GM21381 (cell line): Measurements from ENCODE around the gene SLC44A3.

Source experiments
- ATAC-seq: cut with Tn5 transposase; IDR thresholded peaks from one replicate; pipeline ENCODE4 v1.9.1; 2021; ENCODE audit warnings: mild to moderate bottlenecking, moderate library complexity; ENCODE audit not compliant: unreplicated experiment

The SLC44A3 gene

DNA sequence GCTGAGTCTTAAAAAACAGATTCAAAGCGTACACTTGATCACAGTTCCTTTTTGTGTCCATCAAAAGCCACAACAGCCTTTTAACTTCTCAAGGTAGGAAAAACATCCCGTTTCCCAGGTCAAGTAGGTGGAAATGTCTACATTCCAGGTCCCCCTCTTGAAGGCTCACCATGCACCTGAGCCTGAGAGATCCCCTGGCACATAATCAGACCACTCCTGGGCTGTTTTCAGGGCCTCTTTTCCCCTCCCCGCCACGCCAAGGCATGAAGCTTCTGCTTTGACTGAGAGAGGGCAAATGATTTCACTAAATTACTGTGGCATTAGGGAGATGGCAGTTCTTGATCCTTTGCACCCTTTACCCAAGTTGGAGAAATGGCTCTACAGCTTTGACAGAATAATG is 85.0 kb downstream of the SLC44A3 start:
- ATAC-seq = no peak

DNA sequence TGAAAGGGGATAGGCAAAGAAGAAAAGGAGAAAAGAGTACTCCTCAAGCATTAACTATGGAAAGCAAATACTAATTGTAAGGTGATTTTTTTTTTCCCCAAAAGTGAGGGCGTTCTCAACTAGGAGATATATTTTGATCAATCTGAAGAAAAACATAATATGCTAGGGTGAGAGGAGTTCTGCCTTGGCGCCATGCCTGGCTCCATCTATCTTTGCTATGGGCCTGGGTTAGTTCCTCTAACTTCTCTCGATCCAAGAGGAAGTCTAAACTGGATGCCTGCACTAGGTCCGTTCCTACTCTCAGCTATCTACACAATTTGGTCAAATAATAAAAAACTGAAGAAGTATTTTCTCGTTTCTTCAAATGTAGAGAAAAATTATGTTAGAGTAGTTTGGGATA is 86.2 kb downstream of the SLC44A3 start:
- ATAC-seq = no peak

DNA sequence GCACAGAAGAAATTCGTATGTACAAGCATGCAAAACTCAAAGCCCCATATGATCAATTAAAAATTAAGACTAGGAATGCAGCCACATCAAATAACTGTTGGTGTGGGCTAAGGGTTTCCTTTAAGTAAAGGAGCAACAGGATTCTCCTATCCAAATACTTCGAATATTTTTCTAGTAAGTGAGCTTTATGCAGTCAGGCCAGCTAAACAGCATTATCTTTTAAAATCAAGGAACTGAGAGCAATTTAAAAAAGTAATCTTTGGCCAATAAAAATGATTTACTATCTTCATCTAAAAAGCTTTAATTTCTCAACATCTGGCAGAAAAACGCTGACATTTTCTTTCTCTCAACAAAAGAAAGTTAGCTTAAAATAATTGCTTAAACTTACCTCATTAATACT is 87.0 kb downstream of the SLC44A3 start:
- ATAC-seq = no peak

DNA sequence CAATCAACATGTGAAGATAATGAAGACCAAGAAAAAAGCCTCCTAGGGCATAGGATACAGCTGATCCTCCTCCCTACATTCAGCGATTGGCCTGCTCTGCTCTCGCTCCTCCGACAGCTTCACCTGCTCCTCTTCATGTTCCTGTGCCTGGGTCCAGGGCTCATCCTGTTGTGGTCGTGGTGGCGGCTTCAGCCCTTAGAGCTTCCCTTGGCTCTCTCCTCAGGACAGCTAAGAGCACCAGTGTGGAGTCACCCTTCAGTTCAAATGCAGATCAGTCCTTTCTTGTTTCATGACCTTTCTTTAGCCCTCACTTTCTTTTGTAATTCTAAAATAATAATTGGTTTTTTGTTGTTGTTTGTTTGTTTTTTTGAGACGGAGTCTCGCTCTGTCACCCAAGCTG is 88.0 kb downstream of the SLC44A3 start:
- no peak for ATAC-seq

DNA sequence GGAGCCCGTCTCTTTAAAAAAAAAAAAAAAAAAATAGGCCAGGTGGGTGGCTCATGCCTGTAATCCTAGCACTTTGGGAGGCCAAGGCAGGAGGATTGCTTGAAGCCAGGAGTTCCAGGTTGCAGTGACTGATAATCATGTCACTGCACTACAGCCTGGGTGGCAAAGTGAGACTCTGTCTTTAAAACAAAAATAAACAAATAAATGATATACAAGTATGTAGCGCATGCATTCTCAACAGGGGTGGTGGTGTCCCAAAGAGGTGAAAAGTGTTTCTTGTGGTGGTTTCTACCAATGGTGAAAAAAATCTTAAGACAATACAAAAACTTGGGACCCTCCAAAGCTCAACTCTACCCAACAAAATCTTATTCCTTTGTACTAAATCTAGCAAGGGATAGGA is 88.8 kb downstream of the SLC44A3 start:
- ATAC-seq = no peak

DNA sequence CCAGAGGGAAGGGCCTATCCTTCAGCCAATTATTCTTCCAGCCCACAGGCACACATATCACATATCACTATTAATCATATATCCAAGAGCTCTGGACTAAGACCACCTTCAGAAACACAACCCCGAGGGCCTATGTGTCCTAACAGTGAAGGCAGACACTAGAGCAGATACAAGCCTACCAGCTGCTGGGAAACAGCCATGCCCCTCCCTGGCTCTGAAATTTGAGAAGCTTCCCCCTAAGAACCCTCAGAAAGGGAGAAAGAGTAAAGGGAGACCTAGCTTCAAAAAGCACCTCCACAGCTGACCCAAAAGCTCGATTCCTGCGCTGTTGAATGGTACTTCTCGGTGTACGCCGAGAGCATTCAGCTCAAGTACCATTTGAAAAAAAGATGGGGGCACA is 89.3 kb downstream of the SLC44A3 start:
- ATAC-seq = no peak

DNA sequence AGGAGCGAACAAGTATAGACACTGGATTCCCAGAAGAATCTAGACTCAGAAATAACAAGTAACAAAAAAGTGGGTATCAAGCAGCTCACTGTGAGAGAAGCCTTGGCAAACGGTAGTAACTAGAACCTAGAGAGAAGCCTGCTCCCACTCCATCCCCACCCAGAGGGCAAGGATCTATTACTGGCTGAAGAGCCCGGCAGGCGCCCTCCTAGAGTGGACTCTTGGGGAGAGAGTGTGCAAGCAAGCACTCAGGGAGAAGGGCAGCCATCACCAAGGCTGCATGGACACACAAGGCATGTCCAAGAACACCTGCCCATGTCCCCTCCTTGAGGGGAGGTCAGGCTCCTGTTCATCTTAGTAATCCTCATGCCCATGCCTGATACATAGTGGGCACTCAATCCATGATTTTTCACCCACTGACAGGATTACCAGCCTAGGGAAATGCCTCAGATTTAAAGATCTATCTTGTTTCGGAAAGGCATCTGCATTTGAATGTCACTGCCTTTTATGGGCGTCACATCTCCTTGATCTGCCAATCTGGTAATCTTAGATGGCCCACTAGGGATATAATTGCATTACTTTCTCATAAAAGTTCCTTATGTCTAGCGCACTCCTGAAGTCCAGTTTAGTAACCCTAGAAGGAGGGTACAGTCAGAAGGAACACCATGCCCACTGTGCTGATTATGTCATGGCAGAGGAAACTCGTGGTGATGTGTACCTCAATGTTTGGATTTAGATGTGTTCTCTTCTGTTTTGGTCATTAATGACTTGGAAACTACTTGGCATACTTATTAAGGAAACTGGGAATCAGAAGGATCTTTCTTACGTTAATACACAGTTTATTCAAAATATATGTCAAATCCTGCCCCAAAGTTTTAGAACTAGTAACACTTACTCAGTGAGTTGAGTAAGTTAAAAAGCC is 92.4 kb downstream of the SLC44A3 start:
- no peak for ATAC-seq

DNA sequence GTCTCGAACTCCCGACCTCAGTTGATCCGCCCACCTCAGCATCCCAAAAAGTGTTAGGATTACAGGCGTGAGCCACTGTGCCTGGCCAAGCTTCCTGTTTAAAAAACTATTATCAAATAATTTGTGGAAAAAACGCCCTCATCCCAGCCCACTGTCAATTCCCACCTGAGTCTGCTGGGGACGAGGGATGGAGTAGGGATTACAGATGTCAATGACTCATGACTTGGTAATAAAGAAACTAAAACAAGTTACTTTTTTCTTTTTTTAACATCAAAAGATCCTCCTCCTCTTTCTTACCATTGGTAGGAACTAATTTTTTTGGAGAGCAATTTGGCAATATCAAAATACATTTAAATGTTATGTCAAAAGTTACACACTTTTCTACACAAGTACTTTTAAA is 97.1 kb downstream of the SLC44A3 start:
- no peak for ATAC-seq

DNA sequence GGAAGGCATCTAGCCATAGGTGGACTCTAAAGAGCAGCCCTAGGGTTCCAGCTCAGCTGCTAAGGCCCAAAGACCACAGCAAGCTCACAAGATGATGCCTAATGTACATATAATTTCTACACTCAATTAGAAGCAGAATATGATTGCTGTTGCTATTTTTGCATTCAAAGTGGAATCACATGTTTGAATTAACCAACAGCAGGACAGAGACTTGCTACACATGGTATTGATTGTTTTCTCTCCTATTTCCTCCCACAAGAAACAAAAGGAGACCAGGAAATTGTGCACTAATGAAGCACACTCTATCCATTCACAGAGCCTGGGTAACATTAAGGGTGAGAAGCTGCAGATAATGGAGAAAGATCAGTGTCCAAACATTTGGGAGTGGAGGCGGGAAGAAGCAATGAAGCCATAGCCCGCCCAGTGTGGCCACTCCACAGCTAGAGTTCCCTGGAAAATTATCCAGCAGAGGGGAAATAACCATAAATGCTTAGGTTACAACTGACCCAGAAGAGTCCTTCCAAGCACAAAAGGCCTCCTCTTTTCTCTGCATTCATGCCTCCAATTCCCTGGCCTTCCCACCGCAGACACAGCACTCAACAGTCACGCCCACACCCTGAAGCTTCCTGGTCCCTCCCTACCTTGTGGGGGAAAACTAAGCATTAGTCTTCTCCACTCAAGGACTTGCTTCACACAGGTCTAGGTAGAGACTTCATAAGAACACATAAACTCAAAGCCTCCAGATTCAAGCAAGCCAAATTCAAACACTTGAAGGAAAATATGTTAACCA is 99.3 kb downstream of the SLC44A3 start:
- ATAC-seq = no peak

DNA sequence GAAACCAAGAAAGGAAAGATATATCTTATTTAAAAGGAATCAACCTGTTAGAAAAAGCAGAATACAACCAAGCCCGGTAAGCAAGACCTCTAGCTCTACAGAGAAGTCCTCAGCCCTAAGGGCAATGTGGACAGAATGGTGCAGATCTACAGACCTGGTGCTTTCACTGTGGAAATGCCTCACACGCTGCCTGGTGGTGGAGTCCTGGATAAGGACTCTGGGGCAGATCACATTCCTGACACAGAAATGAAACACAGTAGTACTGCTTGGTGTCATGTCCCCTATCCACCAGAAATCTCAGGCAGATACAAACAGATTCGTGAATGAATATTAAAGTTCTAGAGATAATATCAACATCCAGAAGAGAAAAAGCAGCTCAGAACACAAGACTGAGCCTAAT is 99.9 kb downstream of the SLC44A3 start:
- ATAC-seq = no peak

DNA sequence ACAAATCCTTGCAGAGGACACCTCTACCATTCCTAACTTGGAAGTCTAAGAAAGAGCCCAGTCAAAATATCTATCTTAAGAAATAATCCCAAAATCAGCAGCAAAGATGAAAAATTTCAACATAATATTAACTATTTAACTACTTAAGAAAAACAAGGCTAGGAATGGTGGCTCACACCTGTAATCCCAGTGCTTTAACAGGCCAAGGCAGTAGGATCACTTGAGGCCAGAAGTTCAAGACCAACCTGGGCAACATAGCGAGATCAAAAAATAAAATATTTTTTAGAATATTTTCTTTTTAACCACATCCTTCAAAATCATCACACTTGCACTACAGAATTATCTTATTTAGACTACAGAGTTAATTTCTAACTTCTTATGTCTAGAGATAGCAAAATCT is 101.8 kb downstream of the SLC44A3 start:
- ATAC-seq = no peak

DNA sequence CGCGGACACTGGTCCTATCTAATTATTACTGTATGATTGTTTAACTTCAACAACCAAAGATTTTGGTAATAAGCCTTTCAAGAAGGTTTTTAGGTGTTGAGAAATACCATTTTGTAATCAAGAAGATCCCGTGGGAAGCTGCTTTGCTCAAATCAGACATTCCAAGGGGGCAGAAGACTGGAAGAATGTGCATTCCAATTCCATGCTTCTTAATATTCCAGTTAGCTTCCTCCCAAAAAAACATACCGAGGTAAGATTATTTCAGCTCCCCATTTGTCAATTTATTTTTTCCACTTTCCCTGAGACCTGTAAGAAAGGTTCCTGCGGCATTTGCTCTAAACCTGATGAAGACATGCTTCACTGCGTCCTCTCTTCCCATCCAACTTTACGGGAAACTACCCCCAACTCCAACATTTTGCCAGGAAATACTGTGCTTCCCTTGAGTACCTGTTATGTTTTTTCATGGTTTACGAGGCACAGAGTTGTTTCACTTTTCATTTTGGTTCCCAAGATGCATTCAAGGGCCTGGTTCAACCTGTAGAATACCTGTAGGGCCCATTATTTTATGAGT is 102.7 kb downstream of the SLC44A3 start:
- no peak for ATAC-seq

DNA sequence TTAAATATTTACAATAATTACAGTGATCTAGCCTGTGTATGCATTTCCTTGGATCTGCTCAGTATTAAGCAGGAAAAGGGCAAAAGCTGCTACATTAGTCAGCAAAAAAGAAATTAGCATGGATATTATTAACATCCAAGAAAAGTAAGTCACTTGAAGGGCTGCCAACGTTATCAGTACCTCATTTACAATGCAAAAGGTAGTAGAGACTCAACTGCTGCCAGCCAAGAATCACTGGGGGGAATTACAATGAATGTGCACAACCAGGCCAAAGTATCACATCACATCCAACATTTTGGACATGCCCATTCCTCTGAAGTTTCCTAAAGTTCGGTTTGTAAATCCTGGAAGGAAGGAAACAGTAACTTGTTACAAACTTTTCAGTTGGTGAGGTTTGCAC is 104.8 kb downstream of the SLC44A3 start:
- no peak for ATAC-seq

DNA sequence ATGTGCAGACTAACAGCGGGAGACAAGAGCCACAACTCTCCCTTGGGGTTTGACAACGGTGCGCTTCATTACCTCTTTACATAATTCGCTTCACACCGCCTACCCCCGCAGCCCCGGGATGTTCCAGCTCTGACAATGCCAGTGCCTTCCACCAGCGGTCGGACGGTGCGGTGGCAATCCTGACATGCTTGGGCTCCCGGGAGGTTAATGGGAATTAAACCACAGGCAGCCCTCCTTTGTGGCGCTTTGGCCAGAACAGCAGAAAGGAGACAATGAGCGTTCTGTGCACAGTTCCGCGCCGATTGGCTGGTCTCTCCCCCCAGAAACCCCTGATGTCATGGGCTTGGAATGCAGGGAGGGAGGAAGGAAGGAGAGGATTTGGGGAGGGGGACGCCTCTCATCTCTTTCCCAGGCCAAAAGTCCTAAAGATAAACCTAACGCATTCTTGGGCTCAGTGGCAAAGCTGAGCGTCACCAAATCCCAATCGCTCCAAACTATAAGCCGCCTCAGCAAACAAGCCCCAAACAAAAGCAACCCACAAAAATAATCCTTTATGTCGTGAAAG is 105.5 kb downstream of the SLC44A3 start:
- ATAC-seq = no peak

DNA sequence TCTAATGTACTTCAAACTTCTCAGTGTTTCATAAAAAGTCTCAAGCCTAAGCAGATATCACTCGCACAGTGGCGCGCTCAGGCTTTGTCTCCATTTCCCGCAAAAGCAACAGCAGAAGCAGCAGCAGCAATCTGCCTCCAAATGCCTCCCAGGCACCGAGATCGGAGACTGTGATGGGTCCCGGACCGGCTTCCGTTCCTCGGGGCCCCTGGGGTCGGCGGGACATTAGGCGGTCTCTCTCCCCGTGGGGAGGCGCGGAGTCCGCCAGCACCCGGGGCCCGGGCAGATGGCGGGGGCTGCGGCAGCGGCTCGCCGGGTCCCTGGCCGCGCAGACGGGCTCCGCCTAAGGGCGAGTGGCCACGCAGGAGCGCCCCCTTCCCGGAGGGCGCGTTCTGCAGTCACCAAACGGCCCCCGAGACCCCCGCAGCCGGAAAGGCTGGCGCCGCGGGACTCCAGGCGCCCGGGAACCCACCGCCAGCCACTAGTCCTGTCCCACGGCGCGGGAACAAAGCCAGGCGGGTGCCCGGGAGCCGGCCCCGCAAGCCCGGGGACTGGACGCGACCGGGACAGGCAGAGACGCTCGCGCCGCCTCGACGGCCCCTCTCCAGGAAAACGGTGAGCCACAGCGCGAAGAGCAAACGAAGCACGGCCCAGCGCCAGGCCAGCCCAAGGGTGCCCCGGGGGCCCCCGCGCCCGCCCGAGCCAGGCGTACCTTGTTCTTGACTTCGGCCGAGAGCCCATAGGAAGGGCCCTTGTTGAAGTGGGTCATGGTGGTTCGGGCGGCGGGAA is 106.2 kb downstream of the SLC44A3 start:
- peak; percentile 21 for ATAC-seq

DNA sequence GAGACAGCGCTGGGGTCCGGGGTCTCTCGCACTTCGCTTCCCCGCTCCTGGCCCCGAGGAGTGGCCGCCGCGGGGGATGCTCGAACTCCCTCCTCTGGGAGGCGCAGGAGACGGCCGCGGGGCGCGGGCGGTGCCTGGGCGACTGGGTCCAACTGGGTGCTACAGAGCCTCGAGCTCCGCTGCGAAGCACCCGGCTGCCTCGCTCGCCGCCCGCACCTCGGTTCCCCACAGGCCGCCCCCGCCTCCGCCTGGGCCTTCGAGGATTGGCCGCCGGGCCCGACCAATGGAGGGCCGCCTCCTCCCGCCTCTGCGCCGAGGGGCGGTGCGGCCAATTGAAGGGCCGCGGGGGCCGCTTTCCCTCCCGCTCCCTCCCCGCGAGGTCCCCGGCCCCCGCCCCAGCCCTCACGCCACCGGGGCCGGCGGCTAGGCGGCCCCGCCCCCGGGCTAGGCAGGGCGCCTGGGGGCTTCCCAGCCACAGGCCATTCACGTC is 106.8 kb downstream of the SLC44A3 start, which contains the start of gene CNN3:
Gene CNN3, minus strand, starts transcription at position 196 of the 490 bp plus-strand sequence. CDS start 216 bp downstream, outside the sequence.
- ATAC-seq = peak; percentile 87

DNA sequence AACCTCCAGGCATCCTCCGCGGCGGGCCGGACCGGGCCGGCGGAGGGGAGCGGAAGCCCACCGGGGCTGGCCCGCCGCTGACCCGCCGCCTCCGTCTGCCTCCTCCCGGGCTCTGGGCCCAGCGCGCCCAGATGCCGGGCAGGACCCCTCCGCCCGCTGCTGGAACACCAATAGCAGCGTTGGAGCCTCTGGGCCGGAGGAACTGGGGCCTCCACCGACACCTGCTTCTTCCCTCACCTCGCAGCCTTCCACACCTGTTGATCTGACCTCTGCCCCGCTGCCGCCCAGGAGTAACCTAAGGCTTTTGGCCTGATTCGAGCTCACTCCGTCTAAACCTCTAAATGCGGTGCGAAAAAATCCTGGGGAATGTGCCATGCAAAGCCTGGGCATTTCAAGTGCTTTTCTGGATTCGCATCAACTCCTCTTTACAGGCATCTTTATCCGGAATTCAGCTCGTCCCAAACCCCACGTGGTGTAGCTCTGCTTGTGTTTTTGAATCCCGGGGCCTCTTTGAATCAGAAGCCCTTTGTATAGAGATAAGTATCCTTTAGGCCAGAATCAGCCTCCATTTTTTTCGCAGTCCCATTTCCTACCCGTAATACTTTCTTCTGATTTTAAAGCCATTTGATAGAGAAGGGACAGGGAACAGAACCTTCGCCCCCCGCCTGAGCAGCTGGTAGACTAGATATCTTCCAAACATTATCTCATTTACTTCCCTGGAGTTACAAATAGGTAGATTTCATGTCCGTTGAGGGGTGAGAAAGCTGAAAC is 107.4 kb downstream of the SLC44A3 start:
- ATAC-seq = peak; percentile 24

DNA sequence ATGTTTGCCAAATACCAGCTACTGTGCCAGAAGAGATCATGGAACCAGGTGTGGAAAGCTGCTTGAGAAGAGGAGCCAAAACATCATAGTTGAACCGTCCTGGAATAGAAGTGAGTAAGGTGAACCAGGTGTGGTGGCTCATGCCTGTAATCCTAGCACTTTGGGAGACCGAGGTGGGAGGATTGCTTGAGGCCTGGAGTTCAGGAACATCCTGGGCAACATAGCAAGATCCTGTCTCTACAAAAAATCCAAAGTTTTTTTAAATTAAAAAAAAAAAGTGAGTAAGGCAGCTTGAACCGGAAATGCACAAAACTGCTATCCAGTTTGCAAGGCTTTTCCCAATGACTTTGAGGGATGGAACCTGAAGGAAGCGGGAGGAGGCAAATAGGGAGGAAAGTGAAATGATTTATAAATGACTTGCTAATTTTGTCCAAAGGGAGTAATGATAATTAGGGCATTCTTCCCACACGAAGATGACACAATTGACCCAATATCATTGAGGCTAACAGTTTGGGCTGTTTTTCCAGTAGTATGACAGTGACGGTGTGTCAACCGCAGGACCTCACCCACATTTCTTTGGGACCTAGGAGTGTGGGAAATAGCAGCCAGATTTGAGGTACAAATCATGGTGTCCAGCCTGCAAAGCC is 108.3 kb downstream of the SLC44A3 start:
- ATAC-seq = no peak
